Measurements from ENCODE around the gene MKS1. TPM values are rescaled to one million over a fixed set of nuclear protein-coding genes. Genes with fewer than 3 reads are reported as not detected.

MKS1 gene
- polyA plus RNA-seq, 4 donors, result 27.7 to 56.0 (median 43.1) TPM

GRCh38 chr17:58172369-58173071 is 46.5 kb downstream of the MKS1 start:
- no peak for DNase-seq (ENCODE audit: low read depth in 4 of 4, low spot score in 3 of 4)

GRCh38 chr17:58170622-58171021 is 48.4 kb downstream of the MKS1 start:
- DNase-seq (ENCODE audit: low read depth in 4 of 4, low spot score in 3 of 4), result no peak

- no peak for DNase-seq (ENCODE audit: low read depth in 4 of 4, low spot score in 3 of 4)
These were observed 52.4 kb downstream of the MKS1 start, which contains the start of gene OR4D2 for GRCh38 chr17:58166682-58167081. Gene OR4D2 (plus strand): TSS chr17:58166982. CDS start chr17:58169656, 2,674 bp downstream.

- DNase-seq (ENCODE audit: low read depth in 4 of 4, low spot score in 3 of 4), result no peak
These were observed 53.1 kb downstream of the MKS1 start for GRCh38 chr17:58165981-58166380.

GRCh38 chr17:58161566-58161965 is 57.5 kb downstream of the MKS1 start:
- no peak for DNase-seq (ENCODE audit: low read depth in 4 of 4, low spot score in 3 of 4)

- no peak for DNase-seq (ENCODE audit: low read depth in 4 of 4, low spot score in 3 of 4)
These were observed 60.9 kb downstream of the MKS1 start for GRCh38 chr17:58158181-58158580.

GRCh38 chr17:58156839-58157803 is 61.9 kb downstream of the MKS1 start:
- no peak for DNase-seq (ENCODE audit: low read depth in 4 of 4, low spot score in 3 of 4)

Other genes with a start within 250 kb of the MKS1 start
- gene VEZF1, start 231.0 kb downstream of the MKS1 start, polyA plus RNA-seq (ENCODE audit: insufficient read length in 4 of 4), result 100 to 1,000 TPM in 3 of 4 donors, 10 to 100 TPM in 1; 98.0 to 120 (median 106) TPM
- gene SRSF1, start 212.0 kb downstream of the MKS1 start, polyA plus RNA-seq (ENCODE audit: insufficient read length in 4 of 4), result 100 to 1,000 TPM; 252 to 383 (median 352) TPM
- gene DYNLL2, start 135.8 kb downstream of the MKS1 start, polyA plus RNA-seq (ENCODE audit: insufficient read length in 4 of 4), result 10 to 100 TPM; 58.6 to 85.3 (median 76.1) TPM
- under 1 TPM in 1 of 4 donors, not detected in 3; 0.04 TPM for gene OR4D1, start 70.9 kb downstream of the MKS1 start, polyA plus RNA-seq (ENCODE audit: insufficient read length in 4 of 4)
- not detected for gene OR4D2, start 52.3 kb downstream of the MKS1 start, polyA plus RNA-seq (ENCODE audit: insufficient read length in 4 of 4)
- gene EPX, start 26.5 kb downstream of the MKS1 start, polyA plus RNA-seq (ENCODE audit: insufficient read length in 4 of 4), result 1 to 10 TPM in 1 of 4 donors, under 1 TPM in 3; 0.37 to 1.8 (median 0.59) TPM
- under 1 TPM in 3 of 4 donors, not detected in 1; 0.06 to 0.29 (median 0.26) TPM for gene LPO, start 19.3 kb upstream of the MKS1 start, polyA plus RNA-seq (ENCODE audit: insufficient read length in 4 of 4)
- gene MPO, start 61.7 kb upstream of the MKS1 start, polyA plus RNA-seq (ENCODE audit: insufficient read length in 4 of 4), result 1 to 10 TPM; 1.6 to 7.6 (median 4.0) TPM
- 10 to 100 TPM; 26.9 to 76.5 (median 43.0) TPM for gene TSPOAP1, start 109.5 kb upstream of the MKS1 start, polyA plus RNA-seq (ENCODE audit: insufficient read length in 4 of 4)
- 100 to 1,000 TPM; 105 to 152 (median 127) TPM for gene SUPT4H1, start 132.9 kb upstream of the MKS1 start, polyA plus RNA-seq (ENCODE audit: insufficient read length in 4 of 4)
- gene RNF43, start 198.3 kb upstream of the MKS1 start, polyA plus RNA-seq (ENCODE audit: insufficient read length in 4 of 4), result 10 to 100 TPM in 3 of 4 donors, under 1 TPM in 1; 0.78 to 16.3 (median 14.9) TPM